ENCODE results near the gene PPIB.

DNA sequence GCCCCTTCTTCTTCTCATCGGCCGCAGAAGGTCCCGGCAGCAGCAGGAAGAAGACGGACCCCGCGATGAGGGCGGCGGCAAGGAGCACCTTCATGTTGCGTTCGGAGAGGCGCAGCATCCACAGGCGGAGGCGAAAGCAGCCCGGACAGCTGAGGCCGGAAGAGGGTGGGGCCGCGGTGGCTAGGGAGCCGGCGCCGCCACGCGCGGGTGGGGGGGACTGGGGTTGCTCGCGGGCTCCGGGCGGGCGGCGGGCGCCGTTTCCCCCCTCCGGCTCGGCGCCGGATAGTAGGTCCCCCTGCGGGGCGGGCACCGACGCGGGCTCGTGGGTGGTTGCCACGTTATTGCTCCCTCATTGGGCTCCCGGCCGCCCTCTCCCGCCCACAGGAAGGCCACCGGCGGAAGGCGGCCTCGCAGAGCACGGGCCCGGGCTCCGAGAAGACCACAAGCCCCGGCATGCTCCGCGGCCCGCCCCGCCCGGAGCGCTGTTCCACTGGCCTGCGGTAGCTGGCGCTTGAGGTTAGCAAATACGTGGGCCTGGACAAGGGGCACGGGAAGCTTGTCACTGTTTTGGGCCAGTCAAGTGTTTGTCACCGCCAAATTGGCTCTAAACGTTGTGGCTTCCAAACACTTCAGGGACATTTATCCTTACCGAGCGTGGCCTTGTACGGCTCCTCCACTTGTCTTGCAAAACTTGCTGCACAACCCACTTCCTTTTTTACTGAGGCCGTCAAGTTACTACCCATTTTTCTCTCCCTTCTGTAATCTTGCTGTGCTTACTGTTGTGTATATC lies at the start of gene PPIB:
- TF ChIP-seq, protein P1, sequence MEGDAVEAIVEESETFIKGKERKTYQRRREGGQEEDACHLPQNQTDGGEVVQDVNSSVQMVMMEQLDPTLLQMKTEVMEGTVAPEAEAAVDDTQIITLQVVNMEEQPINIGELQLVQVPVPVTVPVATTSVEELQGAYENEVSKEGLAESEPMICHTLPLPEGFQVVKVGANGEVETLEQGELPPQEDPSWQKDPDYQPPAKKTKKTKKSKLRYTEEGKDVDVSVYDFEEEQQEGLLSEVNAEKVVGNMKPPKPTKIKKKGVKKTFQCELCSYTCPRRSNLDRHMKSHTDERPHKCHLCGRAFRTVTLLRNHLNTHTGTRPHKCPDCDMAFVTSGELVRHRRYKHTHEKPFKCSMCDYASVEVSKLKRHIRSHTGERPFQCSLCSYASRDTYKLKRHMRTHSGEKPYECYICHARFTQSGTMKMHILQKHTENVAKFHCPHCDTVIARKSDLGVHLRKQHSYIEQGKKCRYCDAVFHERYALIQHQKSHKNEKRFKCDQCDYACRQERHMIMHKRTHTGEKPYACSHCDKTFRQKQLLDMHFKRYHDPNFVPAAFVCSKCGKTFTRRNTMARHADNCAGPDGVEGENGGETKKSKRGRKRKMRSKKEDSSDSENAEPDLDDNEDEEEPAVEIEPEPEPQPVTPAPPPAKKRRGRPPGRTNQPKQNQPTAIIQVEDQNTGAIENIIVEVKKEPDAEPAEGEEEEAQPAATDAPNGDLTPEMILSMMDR (conservative IDR thresholded peaks at IDR 0.05; ENCODE audit: low read depth, low read length) = peak; percentile 73
- TF ChIP-seq EZH2 (IDR thresholded peaks at IDR 0.05; ENCODE audit: borderline replicate concordance, low read depth, low read length, poor library complexity, severe bottlenecking) = no peak
